ENCODE results near the gene FRYL.
"Not testable (repeated sequence)": the region's sequence is repeated elsewhere in the genome, so short reads cannot be mapped to it uniquely, and the experiment has no call there.

The FRYL gene

GRCh38 chr4:48653217-48654014 lies 126.7 kb downstream of the FRYL start:
- DNase-seq, result no peak

- DNase-seq, result no peak
These were observed 128.2 kb downstream of the FRYL start for GRCh38 chr4:48651914-48652313.

GRCh38 chr4:48649505-48649904 lies 130.6 kb downstream of the FRYL start:
- DNase-seq, result no peak

- no peak for DNase-seq
These were observed 134.8 kb downstream of the FRYL start for GRCh38 chr4:48645225-48645794.

- no peak for DNase-seq
These were observed 137.4 kb downstream of the FRYL start for GRCh38 chr4:48642421-48643374.

- DNase-seq, result no peak
These were observed 138.7 kb downstream of the FRYL start for GRCh38 chr4:48641401-48641800.

- DNase-seq, result no peak
These were observed 139.4 kb downstream of the FRYL start for GRCh38 chr4:48640699-48641098.

- DNase-seq, result no peak
These were observed 139.9 kb downstream of the FRYL start for GRCh38 chr4:48640225-48640624.

GRCh38 chr4:48639807-48640206 lies 140.3 kb downstream of the FRYL start:
- DNase-seq, result no peak

- DNase-seq, result not testable (repeated sequence)
These were observed 141.5 kb downstream of the FRYL start for GRCh38 chr4:48638586-48638985.

- DNase-seq, result no peak
These were observed 143.2 kb downstream of the FRYL start for GRCh38 chr4:48636911-48637310.

GRCh38 chr4:48635980-48636379 lies 144.1 kb downstream of the FRYL start:
- no peak for DNase-seq

GRCh38 chr4:48635310-48635709 lies 144.8 kb downstream of the FRYL start:
- DNase-seq, result no peak

GRCh38 chr4:48634688-48635308 lies 145.3 kb downstream of the FRYL start:
- DNase-seq, result no peak

GRCh38 chr4:48633657-48634056 lies 146.4 kb downstream of the FRYL start:
- no peak for DNase-seq

- DNase-seq, result no peak
These were observed 150.6 kb downstream of the FRYL start for GRCh38 chr4:48629458-48629857.

- no peak for DNase-seq
These were observed 156.8 kb downstream of the FRYL start for GRCh38 chr4:48623182-48623780.

- no peak for DNase-seq
These were observed 159.2 kb downstream of the FRYL start for GRCh38 chr4:48620831-48621230.

- DNase-seq, result no peak
These were observed 160.0 kb downstream of the FRYL start for GRCh38 chr4:48620093-48620492.

GRCh38 chr4:48604527-48604926 lies 175.6 kb downstream of the FRYL start:
- DNase-seq, result no peak

- DNase-seq, result no peak
These were observed 176.0 kb downstream of the FRYL start for GRCh38 chr4:48604041-48604440.

GRCh38 chr4:48603366-48604003 lies 176.6 kb downstream of the FRYL start:
- no peak for DNase-seq

All from RPMI8226 (cell line).